SU-DHL-6 (cell line): ENCODE results near the gene SFI1.

Experiments
- H2AFZ ChIP-seq: fragments of 200-600 bp; sonication (generic); 2 replicates; pipeline ENCODE4 v1.6.1; 2014; ENCODE audit warnings: low read depth, mild to moderate bottlenecking, moderate library complexity, mixed read lengths, antibody characterized with exemption, low read length; ENCODE audit not compliant: severe bottlenecking
- H3F3A ChIP-seq: fragments of 200-600 bp; shearing (Covaris generic); 2 replicates; pipeline ENCODE4 v1.6.0; 2016; ENCODE audit warnings: antibody characterized with exemption, mild to moderate bottlenecking; ENCODE audit not compliant: insufficient read depth
- H3K27ac ChIP-seq: fragments of 200-600 bp; sonication (generic); 2 replicates; pipeline ENCODE4 v1.5.1; 2016; ENCODE audit warnings: low read depth, mild to moderate bottlenecking, low read length, moderate library complexity, mixed read lengths
- H3K27me3 ChIP-seq: fragments of 200-600 bp; sonication (generic), shearing (Covaris generic); 2 replicates; pipeline ENCODE4 v1.6.0; 2014; ENCODE audit warnings: mild to moderate bottlenecking, low read length
- H3K36me3 ChIP-seq: fragments of 200-600 bp; sonication (generic); 2 replicates; pipeline ENCODE4 v1.6.1; 2014; ENCODE audit warnings: mild to moderate bottlenecking, low read length, mixed read lengths
- H3K4me2 ChIP-seq: fragments of 300-600, 200-600 bp; shearing (Covaris generic), sonication (generic); 2 replicates; pipeline ENCODE4 v1.6.0; 2014; ENCODE audit warnings: low read length, low read depth, mild to moderate bottlenecking; ENCODE audit not compliant: poor library complexity, severe bottlenecking
- H3K4me3 ChIP-seq: fragments of 200-600 bp; sonication (generic); 2 replicates; pipeline ENCODE4 v1.5.1; 2014; ENCODE audit warnings: antibody characterized with exemption, low read length, mild to moderate bottlenecking, mixed read lengths; ENCODE audit not compliant: insufficient read depth, poor library complexity, severe bottlenecking
- H3K79me2 ChIP-seq: fragments of 200-600 bp; sonication (generic); 2 replicates; pipeline ENCODE4 v1.6.1; 2014; ENCODE audit warnings: mild to moderate bottlenecking, low read length, moderate library complexity; ENCODE audit not compliant: insufficient read depth
- H3K9ac ChIP-seq: fragments of 200-600 bp; sonication (generic); 2 replicates; pipeline ENCODE4 v1.7.0; 2014; ENCODE audit warnings: mild to moderate bottlenecking, low read length
- H3K9me2 ChIP-seq: fragments of 200-600 bp; sonication (generic); replicated peaks from 2 replicates; pipeline ENCODE4 v1.6.1; 2014; ENCODE audit warnings: low read length; ENCODE audit not compliant: insufficient read depth
- H3K9me3 ChIP-seq: fragments of 200-600 bp; sonication (generic); 2 replicates; pipeline ENCODE4 v1.6.1; 2014; ENCODE audit warnings: low read length, mixed read lengths; ENCODE audit not compliant: insufficient read depth
- H4K20me1 ChIP-seq: fragments of 200-600 bp; sonication (generic); 2 replicates; pipeline ENCODE4 v1.6.1; 2014; ENCODE audit warnings: low read depth, mild to moderate bottlenecking, antibody characterized with exemption, low read length, moderate library complexity, mixed read lengths
- CTCF ChIP-seq: fragments of 200-600 bp; sonication (generic); IDR thresholded peaks from one replicate; pipeline ENCODE4 v1.5.1; 2017; ENCODE audit warnings: antibody characterized with exemption, mild to moderate bottlenecking, low read length, moderate library complexity; ENCODE audit not compliant: insufficient read depth, poor library complexity, severe bottlenecking
- EZH2phosphoT487 ChIP-seq: fragments of 200-600 bp; sonication (generic), shearing (Covaris generic); conservative IDR thresholded peaks from 2 replicates; pipeline ENCODE4 v1.6.1; 2018; ENCODE audit warnings: mild to moderate bottlenecking, antibody characterized with exemption, low read length, moderate library complexity, mixed read lengths

The SFI1 gene

GRCh38 chr22:31540966-31541365, 44.6 kb downstream of the SFI1 start:
- Histone ChIP-seq H3K36me3 (no peaks in the 10 kb centered on the region), H3K9me3 (no peaks in the 10 kb centered on the region), H3K27me3 (no peaks in the 10 kb centered on the region), H3K79me2 (no peaks in the 10 kb centered on the region), H3K4me3 (no peak overlapping the region), H3K9ac (no peak overlapping the region), H3F3A (no peaks in the 10 kb centered on the region), H3K27ac (no peak overlapping the region), H3K9me2 (no peaks in the 10 kb centered on the region), H3K4me2 (no peak overlapping the region), H2AFZ (no peak overlapping the region), H4K20me1 (no peaks in the 10 kb centered on the region)
- no peak for TF ChIP-seq CTCF
- no peak for TF ChIP-seq EZH2phosphoT487

- Histone ChIP-seq H3K9ac (no peak overlapping the region), H2AFZ (no peak overlapping the region), H3K79me2 (no peaks in the 10 kb centered on the region), H3K27ac (no peak overlapping the region), H4K20me1 (no peaks in the 10 kb centered on the region), H3K27me3 (no peaks in the 10 kb centered on the region), H3F3A (no peaks in the 10 kb centered on the region), H3K36me3 (no peaks in the 10 kb centered on the region), H3K9me2 (no peaks in the 10 kb centered on the region), H3K4me2 (no peak overlapping the region), H3K4me3 (no peak overlapping the region), H3K9me3 (no peaks in the 10 kb centered on the region)
- TF ChIP-seq EZH2phosphoT487 (no peak), CTCF (no peak)
Measured at GRCh38 chr22:31544481-31545480, 48.4 kb downstream of the SFI1 start.

DNA sequence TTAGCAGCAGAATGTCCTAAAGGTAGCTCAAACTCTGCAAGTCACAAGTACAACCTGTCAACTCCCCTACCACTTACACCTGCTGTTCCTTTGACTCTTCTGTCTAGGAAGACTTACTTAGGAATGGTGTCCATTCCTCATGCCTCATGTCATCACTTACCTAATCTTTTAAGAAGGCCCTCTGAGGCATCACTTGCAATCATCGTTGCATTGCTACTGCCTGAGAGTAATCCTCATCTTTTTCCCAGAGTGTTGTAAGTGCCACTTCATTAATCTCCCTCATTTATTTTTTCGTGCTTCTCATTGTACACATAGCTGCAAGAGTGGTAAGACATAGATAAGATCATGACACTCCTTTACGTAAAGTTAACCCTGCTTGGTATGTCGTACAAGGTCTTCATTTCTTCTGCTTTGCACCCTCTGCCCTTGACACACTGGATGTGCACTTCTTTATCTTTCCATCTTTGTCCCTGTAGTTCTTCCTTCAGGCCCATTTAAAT, 54.6 kb downstream of the SFI1 start:
- Histone ChIP-seq H3K79me2 (no peaks in the 10 kb centered on the region), H3K27ac (no peak overlapping the region), H3K9me3 (no peaks in the 10 kb centered on the region), H3K4me2 (no peak overlapping the region), H3K9me2 (no peaks in the 10 kb centered on the region), H3K9ac (no peak overlapping the region), H3F3A (peaks cover 6% of the 10 kb centered on the region; the same call in 1 of the 2 replicates), H4K20me1 (no peaks in the 10 kb centered on the region), H3K4me3 (no peak overlapping the region), H3K36me3 (0 out of 2 replicates have a peak, but pooled peaks cover 4% of the 10 kb centered on the region), H2AFZ (no peak overlapping the region), H3K27me3 (no peaks in the 10 kb centered on the region)
- no peak for TF ChIP-seq CTCF
- no peak for TF ChIP-seq EZH2phosphoT487
